ENCODE results near the gene UQCR11. TPM values are rescaled to one million over a fixed set of nuclear protein-coding genes. Genes with fewer than 3 reads are reported as not detected.
"Not testable (repeated sequence)": the region's sequence is repeated elsewhere in the genome, so short reads cannot be mapped to it uniquely, and the experiment has no call there.

UQCR11 gene
- total and polyA plus RNA-seq, 4 donors: 127 to 251 (median 154) TPM

- H3K4me3 ChIP-seq (ENCODE audit: low read length in 2 of 2); ATAC-seq (ENCODE audit: low FRiP score); H3K4me1 ChIP-seq (ENCODE audit: control insufficient read depth in 1 of 2, insufficient read depth in 2 of 2, low read length in 2 of 2); DNase-seq; H3K36me3 ChIP-seq (ENCODE audit: control insufficient read depth in 1 of 2, insufficient read depth in 2 of 2, low read length in 1 of 2); H3K27me3 ChIP-seq (ENCODE audit: control insufficient read depth in 1 of 2, insufficient read depth in 2 of 2, low read length in 1 of 2); H3K9me3 ChIP-seq (ENCODE audit: control insufficient read depth, low read length); H3K27ac ChIP-seq (ENCODE audit: low read depth in 1 of 2, low read length in 2 of 2); intact Hi-C loops (cut with DNase I): not testable (repeated sequence)
- 83 to 85% methylated on average over 10 of the region's 10 CpGs for WGBS, 2 donors
Measured at GRCh38 chr19:1640893-1641448, 35.7 kb upstream of the UQCR11 start.

- Histone ChIP-seq H3K4me1 (ENCODE audit: control insufficient read depth in 1 of 2, insufficient read depth in 2 of 2, low read length in 2 of 2) (no peaks in the 10 kb centered on the region), H3K9me3 (ENCODE audit: control insufficient read depth, low read length) (no peaks in the 10 kb centered on the region), H3K27me3 (ENCODE audit: control insufficient read depth in 1 of 2, insufficient read depth in 2 of 2, low read length in 1 of 2) (no peaks in the 10 kb centered on the region), H3K27ac (ENCODE audit: low read depth in 1 of 2, low read length in 2 of 2) (no peak overlapping the region), H3K36me3 (ENCODE audit: control insufficient read depth in 1 of 2, insufficient read depth in 2 of 2, low read length in 1 of 2) (no peaks in the 10 kb centered on the region), H3K4me3 (ENCODE audit: low read length in 2 of 2) (no peak overlapping the region)
- ATAC-seq (ENCODE audit: low FRiP score): no peak
- WGBS, 2 donors: 96% methylated on average over 34 of the region's 34 CpGs
- intact Hi-C loops (cut with DNase I): no loop called here
- DNase-seq: no peak
Measured at GRCh38 chr19:1636325-1637236, 31.3 kb upstream of the UQCR11 start.

- Histone ChIP-seq H3K36me3 (ENCODE audit: control insufficient read depth in 1 of 2, insufficient read depth in 2 of 2, low read length in 1 of 2) (no peaks in the 10 kb centered on the region), H3K9me3 (ENCODE audit: control insufficient read depth, low read length) (no peaks in the 10 kb centered on the region), H3K4me3 (ENCODE audit: low read length in 2 of 2) (no peak overlapping the region), H3K27ac (ENCODE audit: low read depth in 1 of 2, low read length in 2 of 2) (no peak overlapping the region), H3K4me1 (ENCODE audit: control insufficient read depth in 1 of 2, insufficient read depth in 2 of 2, low read length in 2 of 2) (no peaks in the 10 kb centered on the region), H3K27me3 (ENCODE audit: control insufficient read depth in 1 of 2, insufficient read depth in 2 of 2, low read length in 1 of 2) (no peaks in the 10 kb centered on the region)
- intact Hi-C loops (cut with DNase I): no loop called here
- ATAC-seq (ENCODE audit: low FRiP score) (no peak), DNase-seq (no peak)
- WGBS, 2 donors: 98 to 99% methylated on average over 5 of the region's 5 CpGs
Measured at GRCh38 chr19:1634938-1635243, 29.6 kb upstream of the UQCR11 start.

- H3K9me3 ChIP-seq (ENCODE audit: control insufficient read depth, low read length): no peaks in the 10 kb centered on the region
- 93 to 94% methylated on average over 19 of the region's 19 CpGs for WGBS, 2 donors
- H3K27ac ChIP-seq (ENCODE audit: low read depth in 1 of 2, low read length in 2 of 2): no peak overlapping the region
- no peaks in the 10 kb centered on the region for H3K27me3 ChIP-seq (ENCODE audit: control insufficient read depth in 1 of 2, insufficient read depth in 2 of 2, low read length in 1 of 2)
- H3K4me1 ChIP-seq (ENCODE audit: control insufficient read depth in 1 of 2, insufficient read depth in 2 of 2, low read length in 2 of 2): no peaks in the 10 kb centered on the region
- intact Hi-C loops (cut with DNase I): no loop called here
- no peaks in the 10 kb centered on the region for H3K36me3 ChIP-seq (ENCODE audit: control insufficient read depth in 1 of 2, insufficient read depth in 2 of 2, low read length in 1 of 2)
- no peak for ATAC-seq (ENCODE audit: low FRiP score)
- DNase-seq: no peak
- no peak overlapping the region for H3K4me3 ChIP-seq (ENCODE audit: low read length in 2 of 2)
Measured at GRCh38 chr19:1634242-1634937, 29.1 kb upstream of the UQCR11 start.

DNA sequence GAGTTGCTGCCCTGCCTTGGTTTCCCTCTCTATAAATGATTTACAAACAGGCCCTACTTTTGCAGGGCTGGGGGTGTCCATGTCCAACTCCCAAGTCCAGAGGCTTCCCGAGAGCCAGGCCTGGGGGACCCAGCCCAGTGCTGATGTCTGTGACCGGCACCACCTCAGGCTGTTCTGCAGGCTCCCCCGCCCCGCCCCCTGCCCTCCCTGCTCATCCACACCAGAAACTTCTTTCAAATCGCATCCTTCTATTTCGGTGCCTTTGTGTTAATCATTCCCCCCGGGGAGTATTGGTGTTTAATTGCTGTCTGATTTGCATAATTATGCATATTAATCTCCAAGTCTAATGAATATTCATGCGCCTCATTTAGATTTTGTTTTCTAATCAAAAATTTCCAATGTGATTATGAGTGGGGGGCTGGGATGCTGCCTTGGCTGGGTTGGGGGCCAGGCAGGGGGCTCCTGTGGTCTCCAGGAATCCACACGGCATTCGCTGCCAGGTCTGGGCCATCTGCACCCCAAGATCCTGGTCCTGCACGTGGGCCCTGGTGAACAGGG is 28.1 kb upstream of the UQCR11 start:
- no peak overlapping the region for H3K4me3 ChIP-seq (ENCODE audit: low read length in 2 of 2)
- intact Hi-C loops (cut with DNase I): no loop called here
- H3K27me3 ChIP-seq (ENCODE audit: control insufficient read depth in 1 of 2, insufficient read depth in 2 of 2, low read length in 1 of 2): no peaks in the 10 kb centered on the region
- no peaks in the 10 kb centered on the region for H3K36me3 ChIP-seq (ENCODE audit: control insufficient read depth in 1 of 2, insufficient read depth in 2 of 2, low read length in 1 of 2)
- DNase-seq: no peak
- 89 to 91% methylated on average over 11 of the region's 11 CpGs for WGBS, 2 donors
- ATAC-seq (ENCODE audit: low FRiP score): no peak
- H3K9me3 ChIP-seq (ENCODE audit: control insufficient read depth, low read length): no peaks in the 10 kb centered on the region
- H3K27ac ChIP-seq (ENCODE audit: low read depth in 1 of 2, low read length in 2 of 2): no peak overlapping the region
- H3K4me1 ChIP-seq (ENCODE audit: control insufficient read depth in 1 of 2, insufficient read depth in 2 of 2, low read length in 2 of 2): no peaks in the 10 kb centered on the region

DNA sequence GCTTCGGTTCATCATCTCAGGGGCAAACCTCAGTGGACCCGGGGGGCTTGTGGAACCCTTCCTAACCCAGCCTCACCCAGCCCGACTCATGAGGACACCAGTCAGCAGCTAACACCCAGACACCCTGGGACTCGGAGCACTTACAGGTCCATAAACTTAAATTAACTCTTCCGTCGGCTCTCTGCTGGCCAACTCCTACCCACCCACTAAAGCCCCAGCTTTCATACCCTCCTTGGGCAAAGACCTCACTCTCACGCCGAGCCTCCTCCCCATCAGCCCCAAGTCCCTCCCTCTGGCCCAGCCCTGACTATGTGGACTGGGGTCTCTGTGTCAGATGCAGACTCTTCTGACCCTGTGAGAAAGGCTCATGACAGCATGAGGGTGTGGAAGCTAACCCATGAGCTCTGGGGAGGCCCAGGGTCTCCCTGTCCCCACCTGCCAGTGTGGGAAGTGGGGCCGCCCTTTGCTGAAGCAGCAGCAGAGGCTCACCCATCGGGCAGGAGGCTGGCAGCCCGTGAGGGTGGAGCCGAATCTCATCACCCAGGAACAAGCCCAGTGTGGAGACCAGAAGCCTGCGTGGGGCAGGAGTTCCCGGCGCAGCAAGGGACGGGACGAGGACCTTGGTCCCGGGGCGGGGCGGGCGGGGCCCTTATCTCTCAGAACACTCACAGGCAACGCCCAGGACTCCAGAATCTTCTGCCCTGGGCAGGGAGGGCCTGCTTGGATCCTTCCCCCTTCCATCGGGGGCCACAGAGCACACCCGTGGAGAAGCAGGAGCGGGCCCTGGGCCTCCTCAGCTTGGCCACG is 27.4 kb upstream of the UQCR11 start:
- H3K36me3 ChIP-seq (ENCODE audit: control insufficient read depth in 1 of 2, insufficient read depth in 2 of 2, low read length in 1 of 2): no peaks in the 10 kb centered on the region
- WGBS, 2 donors: 89 to 92% methylated on average over 23 to 26 of the region's 26 CpGs
- ATAC-seq (ENCODE audit: low FRiP score) (no peak), DNase-seq (no peak)
- intact Hi-C loops (cut with DNase I): no loop called here
- H3K9me3 ChIP-seq (ENCODE audit: control insufficient read depth, low read length): no peaks in the 10 kb centered on the region
- no peak overlapping the region for H3K27ac ChIP-seq (ENCODE audit: low read depth in 1 of 2, low read length in 2 of 2)
- H3K27me3 ChIP-seq (ENCODE audit: control insufficient read depth in 1 of 2, insufficient read depth in 2 of 2, low read length in 1 of 2): no peaks in the 10 kb centered on the region
- no peak overlapping the region for H3K4me3 ChIP-seq (ENCODE audit: low read length in 2 of 2)
- H3K4me1 ChIP-seq (ENCODE audit: control insufficient read depth in 1 of 2, insufficient read depth in 2 of 2, low read length in 2 of 2): no peaks in the 10 kb centered on the region

DNA sequence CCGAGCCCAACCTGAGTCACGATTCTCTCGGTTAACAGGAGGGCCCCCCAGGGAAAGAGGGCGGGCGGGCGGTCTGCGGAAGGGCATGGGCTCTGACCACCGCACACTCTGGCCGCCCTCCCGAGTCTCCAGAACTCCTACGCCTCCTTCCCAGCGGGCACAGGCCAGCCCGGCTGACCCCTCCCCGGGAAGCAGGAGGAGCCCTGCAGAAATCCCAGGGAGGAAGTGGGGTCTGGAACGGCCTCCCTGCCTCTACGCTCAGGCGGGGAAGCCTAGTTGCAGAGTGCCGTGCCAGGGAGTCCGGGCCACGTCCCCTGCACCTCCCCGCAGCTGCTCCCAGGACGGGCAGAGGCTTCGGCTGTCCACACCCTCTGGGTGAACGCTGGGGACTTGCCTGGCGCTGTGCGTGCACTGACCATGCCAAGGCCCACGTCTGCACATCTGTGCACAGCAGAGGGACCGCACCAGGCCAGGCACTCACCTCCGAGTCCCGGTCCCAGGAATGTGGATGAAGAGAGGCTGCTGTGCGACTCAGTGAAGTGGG is 26.4 kb upstream of the UQCR11 start:
- Histone ChIP-seq H3K4me1 (ENCODE audit: control insufficient read depth in 1 of 2, insufficient read depth in 2 of 2, low read length in 2 of 2) (no peaks in the 10 kb centered on the region), H3K36me3 (ENCODE audit: control insufficient read depth in 1 of 2, insufficient read depth in 2 of 2, low read length in 1 of 2) (no peaks in the 10 kb centered on the region), H3K9me3 (ENCODE audit: control insufficient read depth, low read length) (no peaks in the 10 kb centered on the region), H3K4me3 (ENCODE audit: low read length in 2 of 2) (no peak overlapping the region), H3K27ac (ENCODE audit: low read depth in 1 of 2, low read length in 2 of 2) (no peak overlapping the region), H3K27me3 (ENCODE audit: control insufficient read depth in 1 of 2, insufficient read depth in 2 of 2, low read length in 1 of 2) (no peaks in the 10 kb centered on the region)
- intact Hi-C loops (cut with DNase I): no loop called here
- 87 to 89% methylated on average over 30 to 31 of the region's 31 CpGs for WGBS, 2 donors
- ATAC-seq (ENCODE audit: low FRiP score): no peak
- DNase-seq: no peak

- ATAC-seq (ENCODE audit: low FRiP score): no peak
- Histone ChIP-seq H3K9me3 (ENCODE audit: control insufficient read depth, low read length) (no peaks in the 10 kb centered on the region), H3K27me3 (ENCODE audit: control insufficient read depth in 1 of 2, insufficient read depth in 2 of 2, low read length in 1 of 2) (no peaks in the 10 kb centered on the region), H3K36me3 (ENCODE audit: control insufficient read depth in 1 of 2, insufficient read depth in 2 of 2, low read length in 1 of 2) (no peaks in the 10 kb centered on the region), H3K4me1 (ENCODE audit: control insufficient read depth in 1 of 2, insufficient read depth in 2 of 2, low read length in 2 of 2) (no peaks in the 10 kb centered on the region), H3K4me3 (ENCODE audit: low read length in 2 of 2) (no peak overlapping the region), H3K27ac (ENCODE audit: low read depth in 1 of 2, low read length in 2 of 2) (no peak overlapping the region)
- DNase-seq: no peak
- WGBS, 2 donors: 89 to 91% methylated on average over 17 of the region's 17 CpGs
- intact Hi-C loops (cut with DNase I): no loop called here
Measured at GRCh38 chr19:1630811-1631210, 25.5 kb upstream of the UQCR11 start.

Measured in aorta (tissue), 5 donors.